NCI-H748 (cell line): ENCODE results near the gene ZNRF3.
"Not testable (repeated sequence)": the region's sequence is repeated elsewhere in the genome, so short reads cannot be mapped to it uniquely, and the experiment has no call there.

Source experiments
- DNase-seq: peaks from one replicate; lab custom pipeline; 2025; ENCODE audit not compliant: unreplicated experiment; lab: John Stamatoyannopoulos, UW

ZNRF3 gene

DNA sequence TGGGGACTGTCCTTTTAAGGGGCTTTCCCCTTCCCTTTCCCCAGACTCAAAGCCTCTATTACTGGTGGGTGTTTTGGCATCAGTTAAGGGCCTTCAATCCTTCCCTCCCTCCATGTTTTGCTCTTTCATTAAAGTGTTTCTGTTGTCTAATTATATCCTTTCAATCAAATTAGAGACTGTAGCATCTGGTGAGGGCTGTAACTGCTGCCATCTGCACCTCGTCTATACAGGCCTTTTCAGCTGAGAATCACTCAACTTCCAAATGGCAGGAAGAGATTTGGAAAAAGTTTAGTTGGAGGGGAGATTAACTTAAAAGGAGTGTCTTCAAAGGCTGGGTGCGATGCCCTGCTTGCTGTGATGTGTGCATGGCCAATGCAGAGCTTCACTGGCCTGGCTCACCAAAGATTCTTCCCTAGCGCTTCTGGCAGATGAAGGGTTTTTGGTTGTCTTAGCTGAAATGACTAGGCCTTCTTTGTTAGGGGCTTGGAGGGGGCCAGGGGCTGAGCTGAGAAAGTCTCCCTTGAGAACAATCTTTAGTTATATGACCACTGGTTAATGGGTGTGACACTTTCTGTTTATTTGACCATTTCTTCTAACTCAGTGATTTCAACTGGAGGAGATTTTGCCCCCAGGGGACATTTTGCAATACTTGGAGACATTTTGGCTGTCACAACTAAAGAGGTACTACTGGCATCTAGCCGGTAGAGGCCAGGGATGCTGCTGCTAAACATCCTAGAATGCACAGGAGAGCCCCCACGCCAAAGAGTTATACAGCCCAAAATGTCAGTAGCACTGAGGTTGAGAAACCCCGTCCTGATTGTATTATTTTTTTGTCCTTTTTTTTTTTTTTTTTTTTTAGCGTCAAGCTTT lies 197.0 kb downstream of the ZNRF3 start:
- peak; percentile 51 for DNase-seq

DNA sequence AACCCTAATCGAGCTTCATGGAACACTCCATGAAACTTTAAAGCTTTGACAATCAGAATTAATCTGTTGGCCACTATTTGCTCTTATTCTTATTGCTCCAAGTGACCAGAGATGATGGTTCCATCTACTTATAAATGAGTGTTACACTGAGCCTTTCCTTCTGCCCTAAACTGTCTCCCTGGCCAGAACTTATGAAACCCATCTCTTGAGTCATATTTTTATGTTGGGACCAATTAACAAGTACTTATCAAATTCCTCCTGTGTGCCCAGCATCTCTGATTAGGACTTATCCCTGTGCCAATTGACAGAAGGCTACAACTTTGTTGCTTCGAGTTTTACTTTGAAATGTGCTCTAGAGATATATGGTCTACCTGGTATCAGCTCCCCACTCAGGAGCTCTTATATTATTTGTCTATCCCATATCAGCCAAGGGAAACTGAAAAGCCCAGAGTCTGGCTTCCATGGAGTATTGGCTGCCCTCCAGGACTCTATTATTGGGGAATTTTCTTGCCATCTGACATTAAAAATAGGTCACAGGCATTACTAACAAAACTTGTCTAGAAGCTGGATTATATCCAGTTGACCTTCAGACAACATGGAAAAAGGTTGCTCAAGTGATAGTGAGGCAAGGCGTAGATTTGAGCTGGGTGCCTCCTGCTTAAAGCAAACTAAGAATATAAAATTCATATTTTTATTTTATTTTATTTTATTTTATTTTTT lies 198.3 kb downstream of the ZNRF3 start:
- DNase-seq: no peak

DNA sequence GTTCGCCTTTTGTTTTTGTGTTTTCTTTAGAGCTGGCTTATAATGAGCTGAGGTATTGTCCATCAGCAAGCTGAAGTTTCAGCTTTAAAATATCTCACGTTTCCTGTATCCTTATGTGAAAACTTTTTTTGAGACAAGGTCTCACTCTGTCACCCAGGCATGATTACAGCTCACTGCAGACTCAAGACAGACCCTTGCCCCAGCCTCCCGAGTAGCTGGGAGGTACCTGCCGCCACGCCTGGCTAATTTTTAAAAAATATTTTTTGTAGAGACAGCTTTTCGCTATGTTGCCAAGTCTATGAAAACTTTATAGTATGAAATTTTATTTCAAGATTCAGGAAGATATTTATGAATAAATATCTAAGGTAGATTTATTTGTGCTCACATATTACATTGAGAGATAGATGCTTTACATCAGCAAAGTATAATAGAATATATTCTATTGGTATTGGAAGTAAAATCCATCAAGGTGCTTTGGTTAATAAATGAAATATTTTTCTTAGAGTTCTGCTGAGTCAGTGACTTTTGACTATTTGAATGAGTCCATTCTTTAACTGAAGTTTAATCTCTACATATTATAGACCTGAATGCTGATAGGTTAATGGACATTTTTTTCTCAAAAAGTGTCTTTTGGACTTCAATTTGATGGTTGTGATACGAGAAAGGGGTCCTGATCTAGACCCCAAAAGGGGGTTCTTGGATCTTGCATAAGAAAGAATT lies 199.6 kb downstream of the ZNRF3 start:
- DNase-seq: no peak

DNA sequence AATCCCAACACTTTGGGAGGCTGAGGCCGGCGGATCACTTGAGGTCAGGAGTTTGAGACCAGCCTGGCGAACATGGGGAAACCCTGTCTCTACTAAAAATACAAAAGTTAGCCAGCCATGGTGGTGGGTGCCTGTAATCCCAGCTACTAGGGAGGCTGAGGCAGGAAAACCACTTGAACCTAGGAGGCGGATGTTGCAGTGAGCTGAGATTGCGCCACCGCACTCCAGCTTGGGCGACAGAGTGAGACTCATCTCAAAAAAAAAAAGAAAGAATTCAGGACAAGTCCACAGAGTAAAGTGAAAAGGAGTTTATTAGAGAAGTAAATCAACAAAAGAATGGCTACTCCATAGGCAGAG lies 200.2 kb downstream of the ZNRF3 start:
- DNase-seq: not testable (repeated sequence)

DNA sequence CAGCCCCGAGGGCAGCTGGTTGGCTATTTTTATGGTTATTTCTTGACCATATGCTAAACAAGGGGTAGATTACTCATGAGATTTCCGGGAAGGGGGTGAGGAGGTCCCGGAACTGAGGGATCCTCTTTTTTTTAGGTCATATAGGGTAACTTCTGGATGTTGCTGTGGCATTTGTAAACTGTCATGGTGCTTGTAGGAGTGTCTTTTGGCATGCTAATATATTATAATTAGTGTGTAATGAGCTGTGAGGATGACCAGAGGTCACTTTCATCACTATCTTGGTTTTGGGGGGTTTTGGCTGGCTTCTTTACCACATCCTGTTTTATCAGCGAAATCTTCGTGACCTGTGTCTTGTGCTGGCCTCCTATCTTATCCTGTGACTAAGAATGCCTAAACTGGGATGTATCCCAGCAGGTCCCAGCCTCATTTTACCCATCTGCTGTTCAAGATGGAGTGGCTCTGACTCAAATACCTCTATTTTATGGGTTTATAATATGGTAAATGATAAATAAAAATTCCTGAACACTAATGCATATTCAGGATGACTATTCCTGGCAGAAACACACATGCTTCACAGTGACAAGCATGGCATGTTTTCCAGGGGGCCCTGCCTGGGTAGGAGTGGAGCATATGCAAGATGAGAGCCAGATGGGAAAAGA lies 200.7 kb downstream of the ZNRF3 start:
- DNase-seq: no peak

DNA sequence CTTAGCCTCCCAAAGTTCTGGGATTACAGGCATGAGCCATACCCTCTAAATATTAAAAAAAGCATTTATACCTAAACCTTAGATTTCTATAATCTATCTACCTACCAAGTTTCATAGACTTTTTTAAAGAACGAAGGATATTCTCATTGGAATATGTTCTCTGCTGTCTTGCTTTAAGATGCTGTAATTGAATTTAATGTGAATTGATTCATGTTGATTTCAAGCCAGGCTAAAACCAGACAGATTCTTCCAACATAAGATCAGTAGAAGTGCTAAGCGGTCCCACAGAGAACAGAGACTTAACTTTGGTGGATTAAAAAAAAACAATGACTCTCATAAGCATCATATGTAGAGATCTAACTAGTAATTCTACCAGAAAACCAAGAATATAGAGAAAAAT lies 203.6 kb downstream of the ZNRF3 start:
- no peak for DNase-seq

DNA sequence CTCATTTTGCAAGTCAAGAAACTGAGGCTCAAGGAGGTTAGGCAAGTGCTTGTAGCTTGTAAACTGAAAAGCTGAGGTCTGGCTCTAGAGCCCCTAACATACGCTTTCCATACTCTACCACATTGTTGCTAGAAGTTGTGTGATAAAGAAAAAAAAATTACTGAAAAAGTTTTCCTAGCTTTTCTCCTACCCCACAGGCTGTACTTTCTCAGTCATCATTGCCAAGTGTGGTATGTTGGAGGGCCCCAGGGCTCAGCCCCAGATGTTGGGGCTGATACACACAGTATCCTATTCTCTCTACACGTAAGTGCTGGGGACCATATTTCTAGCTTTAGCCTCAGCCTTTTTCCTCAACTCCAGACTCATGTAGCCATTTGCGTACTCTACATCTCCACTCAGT lies 205.4 kb downstream of the ZNRF3 start:
- DNase-seq: no peak

DNA sequence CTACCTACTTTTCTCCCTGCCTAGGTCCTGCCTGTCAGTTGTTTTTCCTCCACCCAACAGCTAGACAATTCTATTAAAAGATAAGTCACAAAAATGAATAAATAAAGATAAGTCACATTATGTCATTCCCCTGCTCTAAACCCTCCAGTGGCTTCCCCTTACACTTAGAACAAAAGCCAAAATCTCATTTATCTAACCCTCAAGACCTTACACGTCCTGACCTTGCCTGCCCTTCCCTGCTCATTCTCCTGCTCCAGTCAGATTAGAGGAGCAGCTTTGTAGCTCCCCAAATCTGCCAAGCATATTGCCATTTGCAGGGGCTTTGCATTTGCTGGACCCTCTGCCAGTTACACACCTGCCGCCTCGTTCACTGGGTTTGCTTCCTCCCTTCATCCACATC lies 206.1 kb downstream of the ZNRF3 start:
- DNase-seq: no peak

DNA sequence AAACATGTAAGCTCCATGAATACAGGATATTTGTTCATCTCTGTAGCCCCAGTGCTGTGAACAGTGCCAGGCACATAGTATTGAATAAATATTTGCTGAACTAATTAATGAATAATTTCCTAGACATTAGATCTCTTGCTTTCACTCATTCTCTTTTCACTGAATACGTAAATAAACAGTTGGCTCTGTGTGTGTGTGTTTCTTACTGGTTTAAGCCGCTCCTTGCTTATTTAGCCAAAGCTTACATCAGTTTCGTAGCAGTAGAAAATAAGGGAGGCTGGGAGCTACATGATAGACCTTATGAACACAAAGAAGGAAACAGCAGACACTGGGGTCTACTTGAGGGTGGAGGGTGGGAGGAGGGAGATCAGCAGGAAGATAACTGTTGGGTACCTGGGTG lies 206.7 kb downstream of the ZNRF3 start:
- peak; percentile 82 for DNase-seq

DNA sequence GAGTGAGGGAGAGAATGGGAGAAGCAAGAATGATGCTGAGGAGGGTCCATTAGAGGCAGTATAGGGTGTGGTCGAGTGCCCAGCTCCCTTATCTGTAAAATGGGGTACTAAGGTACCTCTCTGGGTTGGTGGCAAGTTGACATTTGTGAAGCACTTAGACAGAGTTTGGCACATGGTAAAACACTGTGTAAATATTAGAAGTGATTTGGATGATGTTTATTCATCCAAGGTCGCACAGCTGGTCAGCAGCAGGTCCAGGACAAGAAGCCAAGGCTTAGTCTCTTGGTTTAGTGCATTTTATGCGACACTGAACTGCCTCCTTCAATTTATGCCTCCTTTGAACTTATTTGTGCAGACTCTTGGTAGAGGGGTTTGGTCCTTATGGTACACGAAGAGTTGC lies 208.9 kb downstream of the ZNRF3 start:
- no peak for DNase-seq

DNA sequence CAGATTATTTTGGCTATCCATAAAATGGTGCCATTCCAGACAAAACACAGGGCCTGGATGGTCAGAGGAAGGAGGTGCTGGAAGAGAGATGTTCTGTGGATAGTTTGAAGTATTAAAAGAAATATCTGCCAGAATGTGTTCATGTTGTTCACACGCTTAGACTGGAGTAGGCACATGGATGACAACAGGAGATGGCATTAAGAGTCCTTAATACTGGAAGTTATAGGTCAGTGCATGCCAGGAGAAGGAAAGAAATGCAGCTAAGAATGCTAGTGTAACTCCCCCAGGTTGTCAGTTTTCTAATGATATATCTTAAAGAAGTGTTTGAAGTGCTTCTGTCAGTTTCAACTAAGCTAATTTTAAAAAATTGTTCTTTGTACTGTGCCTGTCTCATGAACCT lies 209.7 kb downstream of the ZNRF3 start:
- no peak for DNase-seq

DNA sequence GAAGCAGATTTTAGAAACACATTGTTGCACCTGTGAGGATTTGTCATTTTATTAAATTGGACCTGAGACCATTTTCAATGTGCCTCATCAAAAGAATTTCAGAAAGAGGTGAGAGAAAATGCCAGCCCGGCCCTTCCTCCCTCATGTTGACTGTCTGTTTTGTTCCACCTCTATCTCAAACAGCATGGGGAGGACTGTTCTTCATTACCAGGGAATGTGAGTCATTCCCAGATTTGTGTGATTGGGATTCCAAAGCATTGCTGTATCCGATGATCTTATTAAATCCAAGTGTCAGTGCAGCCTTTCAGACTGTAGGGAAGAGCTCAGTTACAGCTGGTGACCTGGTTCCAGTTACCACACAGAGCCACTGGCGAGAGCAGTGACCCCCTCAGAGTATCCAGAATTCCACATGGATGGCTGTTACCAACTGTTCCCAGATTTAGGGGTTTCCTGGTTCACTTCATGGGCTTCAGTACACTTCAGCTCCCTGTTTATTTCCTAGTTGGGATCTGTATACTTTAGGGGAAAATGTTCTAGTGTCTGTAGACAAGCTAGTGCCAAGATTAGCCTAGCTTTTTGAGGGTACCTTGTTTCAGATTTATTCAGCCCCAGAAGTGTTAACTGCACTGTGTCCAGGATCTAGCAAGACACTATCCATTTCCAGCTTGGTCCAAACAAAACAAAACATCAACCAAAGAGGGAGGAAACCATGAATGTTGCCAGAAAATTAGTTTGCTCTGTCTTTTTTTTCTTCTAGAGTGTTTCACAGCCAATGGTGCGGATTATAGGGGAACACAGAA lies 210.3 kb downstream of the ZNRF3 start:
- DNase-seq: no peak

DNA sequence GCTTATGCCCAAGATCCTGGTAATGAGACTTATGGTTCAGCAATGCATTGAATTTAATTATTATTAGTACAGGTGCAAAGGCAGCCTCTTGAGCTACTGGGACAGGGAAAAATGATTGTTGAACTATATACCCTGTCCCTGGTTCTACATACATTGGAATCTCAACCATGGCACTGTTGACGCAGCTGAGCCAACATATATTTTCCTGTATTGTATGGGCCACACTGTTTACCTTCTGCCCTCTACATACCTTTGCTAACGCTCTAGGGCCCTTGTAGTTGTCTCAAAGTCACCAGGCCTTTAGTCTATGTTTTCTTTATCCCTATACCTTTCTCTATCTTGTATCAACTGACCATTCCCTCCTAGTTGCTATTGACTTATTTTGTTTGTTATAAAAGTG lies 212.1 kb downstream of the ZNRF3 start:
- DNase-seq: peak; percentile 26

DNA sequence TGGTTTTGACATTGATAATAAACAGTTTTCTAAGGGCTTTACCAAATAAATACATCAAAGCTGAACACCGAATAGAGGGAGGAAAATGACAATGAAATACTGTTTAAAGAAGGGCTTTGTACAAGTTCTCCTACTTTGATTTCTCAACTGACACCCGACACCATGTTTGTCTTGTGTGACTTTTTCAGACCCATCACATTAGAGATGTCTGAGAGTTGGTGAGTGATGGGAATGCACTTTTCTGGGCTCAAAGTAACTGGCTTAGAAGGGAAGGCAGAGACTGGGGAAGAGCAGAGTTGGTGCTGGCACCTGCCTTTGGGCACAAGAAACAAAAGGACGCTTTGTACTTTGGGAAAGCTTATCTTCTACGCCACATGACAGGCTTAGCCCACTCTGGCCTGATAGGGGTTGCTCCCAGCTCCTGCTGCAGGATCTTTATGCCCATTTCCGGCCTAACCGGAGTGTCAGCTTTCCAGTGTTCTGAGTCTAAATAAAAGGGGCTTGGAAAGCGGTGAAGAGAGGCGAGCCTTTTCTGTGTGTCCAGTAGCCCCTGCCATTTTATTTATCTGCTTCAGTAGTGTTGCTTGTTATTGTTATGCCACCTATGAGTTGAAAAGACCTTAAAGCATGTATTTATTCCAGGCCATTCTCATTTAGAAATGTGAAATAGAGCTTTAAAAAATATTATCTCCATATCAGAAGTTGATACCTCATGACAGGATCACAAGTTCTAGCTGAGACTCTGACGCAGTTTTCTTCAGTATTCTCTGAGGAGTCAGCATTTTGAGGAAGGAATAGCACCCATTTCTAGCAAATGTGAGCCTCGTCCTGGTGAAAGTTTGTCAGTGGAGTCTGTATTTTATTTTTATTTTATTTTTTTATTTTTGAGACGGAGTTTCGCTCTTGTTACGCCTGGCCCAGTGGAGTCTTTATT lies 213.6 kb downstream of the ZNRF3 start:
- DNase-seq: peak; percentile 39

DNA sequence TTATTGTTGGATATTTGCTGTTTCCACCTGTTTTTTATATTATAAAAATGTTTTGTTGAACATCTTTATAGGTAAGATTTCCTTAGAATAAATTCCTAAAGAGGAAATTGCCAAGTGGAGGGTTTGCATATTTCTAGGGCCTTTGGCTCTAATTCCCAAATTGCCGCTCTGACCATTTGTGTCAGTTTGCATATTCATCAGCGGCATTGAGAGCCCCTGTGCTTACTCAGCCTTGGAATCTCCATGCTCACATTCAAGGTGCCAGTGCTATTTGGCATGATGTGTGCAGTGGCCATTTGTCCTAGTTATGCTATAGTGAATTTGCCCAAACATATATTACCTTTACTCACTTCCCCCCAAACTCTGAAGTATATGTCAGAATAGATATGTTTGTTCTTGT lies 214.9 kb downstream of the ZNRF3 start:
- no peak for DNase-seq

DNA sequence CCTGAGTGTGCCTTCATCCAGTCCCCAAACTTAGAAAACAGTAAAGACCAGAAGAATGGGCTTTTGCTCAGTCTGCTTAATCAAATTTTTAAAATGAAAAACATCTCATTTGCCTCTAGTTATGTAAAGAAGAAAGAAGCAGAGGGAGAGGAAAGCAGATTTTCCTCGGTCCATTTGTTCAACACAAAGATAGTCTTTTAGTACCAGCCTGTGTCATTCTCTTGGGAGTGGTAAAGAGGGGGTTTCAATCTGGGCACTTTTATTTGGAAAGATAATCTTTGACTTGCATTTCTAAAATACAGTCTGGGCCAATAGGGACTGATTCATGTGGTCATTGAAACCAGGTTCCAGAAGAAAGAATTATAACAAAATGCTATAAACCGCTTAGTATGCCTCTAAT lies 218.9 kb downstream of the ZNRF3 start:
- no peak for DNase-seq

DNA sequence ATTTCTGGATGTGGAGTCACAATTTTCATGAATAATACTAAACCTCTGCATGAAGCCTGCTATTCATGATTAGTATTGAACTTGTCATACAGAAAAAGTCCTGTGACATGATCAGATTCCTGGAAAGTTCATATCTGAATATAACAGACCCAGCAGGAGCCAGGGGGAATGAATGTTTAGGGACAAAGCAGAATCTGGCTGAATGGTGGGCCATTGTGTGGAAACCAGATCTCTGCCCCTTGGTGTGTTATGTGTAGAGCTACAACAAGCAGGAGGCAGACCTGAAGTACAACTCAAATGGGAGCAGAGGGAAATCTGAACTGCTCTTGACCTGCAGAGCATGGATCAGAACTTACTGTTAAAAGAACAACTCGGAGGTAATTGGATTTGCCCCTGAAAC lies 219.7 kb downstream of the ZNRF3 start:
- DNase-seq: no peak

DNA sequence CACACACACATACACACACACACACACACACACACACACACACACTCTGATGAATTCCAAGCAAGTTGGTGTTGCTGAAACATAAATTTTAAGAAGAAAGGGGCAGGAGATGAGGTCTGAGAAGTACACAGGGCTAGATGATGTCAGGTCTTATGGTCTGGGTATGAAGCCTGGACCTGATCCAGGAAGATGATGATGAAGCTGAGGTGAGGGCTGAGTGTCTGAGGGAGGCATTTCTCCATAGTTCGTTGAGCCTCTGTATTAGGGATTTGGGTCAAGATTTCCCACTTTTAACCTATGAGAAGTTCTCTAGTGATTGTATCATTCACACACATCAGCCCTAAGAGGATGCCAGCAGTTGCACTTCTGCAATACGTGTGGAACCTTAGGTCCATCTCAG lies 222.1 kb downstream of the ZNRF3 start:
- DNase-seq: no peak

DNA sequence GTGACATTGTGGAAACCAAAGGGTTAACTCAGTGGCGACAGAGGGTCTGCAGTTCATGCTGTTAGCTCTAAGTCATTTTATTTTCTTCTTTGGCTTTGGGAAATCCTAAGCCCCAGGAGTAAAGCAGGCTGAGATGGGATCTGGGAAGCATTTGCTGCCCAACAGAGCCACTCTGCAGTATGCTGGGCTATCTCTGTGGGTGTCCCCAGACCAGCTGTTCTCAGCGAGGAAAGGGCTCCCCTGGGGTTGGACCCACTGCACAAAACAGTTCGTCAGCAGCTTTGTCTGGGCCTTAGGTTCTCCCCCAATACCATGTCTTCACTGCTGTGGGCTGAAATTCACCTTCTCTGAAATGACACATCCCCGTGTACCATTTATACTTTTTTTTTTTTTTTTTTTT lies 223.5 kb downstream of the ZNRF3 start:
- DNase-seq: no peak
